ENCODE results near the gene DPY19L3. TPM values are rescaled to one million over a fixed set of nuclear protein-coding genes. Genes with fewer than 3 reads are reported as not detected.
A peak's percentile ranks its signal among the peaks of the same experiment; 100 is the strongest.

DPY19L3 gene
- total and polyA plus RNA-seq, 2 of the 4 experiments (the other 2 are of a cell fraction): 29.6 to 36.5 TPM

DNA sequence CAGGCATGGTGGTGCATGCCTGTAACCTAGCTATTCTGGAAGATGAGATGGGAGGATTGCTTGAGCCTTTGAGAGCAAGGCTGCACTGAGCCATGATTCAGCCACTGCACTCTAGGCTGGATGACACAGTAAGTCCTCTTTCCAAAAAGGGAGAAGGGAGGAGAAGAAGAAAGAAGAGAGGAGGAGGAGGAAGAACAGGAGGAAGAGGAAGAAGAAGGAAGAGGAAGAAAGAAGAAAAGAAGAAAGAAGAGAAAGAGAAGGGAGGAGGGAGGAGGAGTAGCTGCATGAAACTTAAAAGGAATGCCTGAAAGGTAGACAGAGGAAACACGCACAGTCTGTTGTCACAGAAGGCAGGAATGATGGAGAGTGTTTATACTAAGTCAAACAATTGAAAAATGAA is 3.6 kb upstream of the DPY19L3 start:
- H3K79me1 ChIP-seq (ENCODE audit: low read depth in 1 of 2, low read length in 2 of 2): peaks cover 26 to 40% of the 10 kb centered on the region in 2 experiments
- H2BK15ac ChIP-seq (ENCODE audit: low read depth, low read length): no peak overlapping the region
- in situ Hi-C loops (cut with MboI; ENCODE audit: low sequenced_read_pairs): no loop called here
- intact Hi-C loops (cut with micrococcal nuclease): no loop called here
- no peak overlapping the region for H3K14ac ChIP-seq (replicated peaks; ENCODE audit: low read depth, low read length)
- DNase-seq: no peak
- H3K4me3 ChIP-seq (ENCODE audit: insufficient read depth, low read depth, low read length): no peak overlapping the region
- BruUV-seq (replicated peaks): no TSS peak
- H2AFZ ChIP-seq (replicated peaks; ENCODE audit: low read length, poor library complexity): no peak overlapping the region
- H4K20me1 ChIP-seq (ENCODE audit: insufficient read depth, low read length): no peaks in the 10 kb centered on the region
- 86% methylated on average over 1 of the region's 1 CpG; no CpG with 5 or more reads in 1 of the 2 experiments for WGBS, 2 experiments (ENCODE audit: extremely low coverage in 2 of 2, insufficient read length in 1 of 2)
- H3K9me1 ChIP-seq (ENCODE audit: insufficient read depth, low read length): peaks cover 6% of the 10 kb centered on the region; the same call in 1 of the 2 replicates
- no peak overlapping the region for H2BK20ac ChIP-seq (ENCODE audit: low read depth, low read length)
- no peak overlapping the region for H3K4me2 ChIP-seq (ENCODE audit: low read depth, low read length)
- no peak for ATAC-seq (ENCODE audit: low read depth)
- H3K36me3 ChIP-seq (ENCODE audit: control insufficient read depth, insufficient read depth, low read length): no peaks in the 10 kb centered on the region
- H4K8ac ChIP-seq (ENCODE audit: low read depth in 2 of 2, low read length in 2 of 2): no peak overlapping the region
- no peak overlapping the region for H2BK120ac ChIP-seq (ENCODE audit: low read depth, low read length)
- H2BK5ac ChIP-seq (ENCODE audit: low read depth, low read length, poor library complexity, severe bottlenecking): no peak overlapping the region
- H3K27me3 ChIP-seq (ENCODE audit: control insufficient read depth, insufficient read depth, low read length): no peaks in the 10 kb centered on the region
- no peak overlapping the region for H3K9ac ChIP-seq (ENCODE audit: low read depth, low read length)
- H3K27ac ChIP-seq (ENCODE audit: insufficient read depth, low read length): no peak overlapping the region
- H3K9me3 ChIP-seq (ENCODE audit: control insufficient read depth, insufficient read depth, low read length): no peaks in the 10 kb centered on the region
- no peak for TF ChIP-seq BHLHE40 (IDR thresholded peaks at IDR 0.05; ENCODE audit: low read depth, low read length)
- no peak for TF ChIP-seq FOS (IDR thresholded peaks at IDR 0.05; ENCODE audit: low read depth, low read length)
- TF ChIP-seq CHD1 (IDR thresholded peaks at IDR 0.05; ENCODE audit: low read depth, low read length): no peak
- ChIA-PET POLR2A (ENCODE audit: unreplicated experiment) (no interaction called here), CTCF (no interaction called here)
- peaks cover 11% of the 10 kb centered on the region for H3K4me1 ChIP-seq (ENCODE audit: control insufficient read depth, insufficient read depth, low read length)
- H4K91ac ChIP-seq (ENCODE audit: insufficient read depth, low read depth, low read length): no peak overlapping the region
- H3K23ac ChIP-seq (ENCODE audit: low read depth, low read length): no peak overlapping the region
- H3K56ac ChIP-seq (ENCODE audit: extremely low read depth, insufficient read depth, low read length): no peak overlapping the region
- H2AK5ac ChIP-seq (ENCODE audit: low read depth, low read length): 0 out of 2 replicates have a peak overlapping the region, but pooled peaks have one; percentile 40
- H4K5ac ChIP-seq (ENCODE audit: low read depth, low read length): no peak overlapping the region
- H3K4ac ChIP-seq (ENCODE audit: low read depth, low read length): no peak overlapping the region
- dilution Hi-C loops (cut with HindIII; ENCODE audit: low sequenced_read_pairs, unreplicated experiment): no loop called here
- H2AK9ac ChIP-seq (replicated peaks; ENCODE audit: low read depth, low read length, poor library complexity): no peak overlapping the region
- H3K18ac ChIP-seq (ENCODE audit: low read depth, low read length): no peak overlapping the region

All from IMR-90 (cell line).